ENCODE results near the gene FURIN. TPM values are rescaled to one million over a fixed set of nuclear protein-coding genes. Genes with fewer than 3 reads are reported as not detected.
A peak's percentile ranks its signal among the peaks of the same experiment; 100 is the strongest.

Gene FURIN
- total and polyA plus RNA-seq, 9 of the 15 experiments (the other 6 are each of a cell fraction or from before 2014, with no cell fraction given) = 0.92 to 99.9 (median 34.8) TPM

- TF ChIP-seq RBM25 (IDR thresholded peaks at IDR 0.05; ENCODE audit: low read depth, low read length, severe bottlenecking) = no peak
- TF ChIP-seq, protein P1, sequence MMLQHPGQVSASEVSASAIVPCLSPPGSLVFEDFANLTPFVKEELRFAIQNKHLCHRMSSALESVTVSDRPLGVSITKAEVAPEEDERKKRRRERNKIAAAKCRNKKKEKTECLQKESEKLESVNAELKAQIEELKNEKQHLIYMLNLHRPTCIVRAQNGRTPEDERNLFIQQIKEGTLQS (IDR thresholded peaks at IDR 0.05) = peak; percentile 33; the same call in 1 of the 2 replicates
- TF ChIP-seq, protein P1 (CRISPR knock-in tag; conservative IDR thresholded peaks at IDR 0.05) = no peak
- no peak for TF ChIP-seq FOXA3 (CRISPR knock-in tag; conservative IDR thresholded peaks at IDR 0.05 in 1 of 2, IDR thresholded peaks at IDR 0.05 in 1 of 2)
- TF ChIP-seq ZNF311 (CRISPR knock-in tag; IDR thresholded peaks at IDR 0.05) = no peak
- no peak for TF ChIP-seq STAT6 (CRISPR knock-in tag; IDR thresholded peaks at IDR 0.05)
- no peak for TF ChIP-seq THRA (IDR thresholded peaks at IDR 0.05)
- TF ChIP-seq CREBBP (IDR thresholded peaks at IDR 0.05; ENCODE audit: low read depth, low read length) = no peak
- TF ChIP-seq JUN (IDR thresholded peaks at IDR 0.05; ENCODE audit: borderline replicate concordance, low read depth, low read length) = peak; percentile 63; the same call in 1 of the 2 replicates
- peak; percentile 64; the same call in 1 of the 2 replicates for TF ChIP-seq JUN (CRISPR knock-in tag; IDR thresholded peaks at IDR 0.05; ENCODE audit: borderline replicate concordance)
- TF ChIP-seq HNRNPL (IDR thresholded peaks at IDR 0.05; ENCODE audit: low read depth, low read length) = no peak
- TF ChIP-seq ZNF76 (CRISPR knock-in tag; IDR thresholded peaks at IDR 0.05; ENCODE audit: borderline replicate concordance) = no peak
- TF ChIP-seq PHTF2 (CRISPR knock-in tag; IDR thresholded peaks at IDR 0.05) = no peak
- TF ChIP-seq USF1 (CRISPR knock-in tag; IDR thresholded peaks at IDR 0.05) = no peak
- peak; percentile 53; the same call in 1 of the 2 replicates for TF ChIP-seq ZNF263 (CRISPR knock-in tag; IDR thresholded peaks at IDR 0.05; ENCODE audit: borderline replicate concordance)
- no peak for TF ChIP-seq ZFX (CRISPR knock-in tag; IDR thresholded peaks at IDR 0.05)
- peak in 1 of 2 experiments; percentile 58; a peak in 1 of 4 replicates for TF ChIP-seq HDAC1 (IDR thresholded peaks at IDR 0.05)
- TF ChIP-seq FOXM1 (IDR thresholded peaks at IDR 0.05; ENCODE audit: low read depth) = no peak; the same call in 1 of the 2 replicates
- TF ChIP-seq FOXM1 (CRISPR knock-in tag; IDR thresholded peaks at IDR 0.05; ENCODE audit: low read depth) = no peak
- no peak for TF ChIP-seq ZNF217 (CRISPR knock-in tag; IDR thresholded peaks at IDR 0.05)
- no peak for TF ChIP-seq ZNF165 (CRISPR knock-in tag; IDR thresholded peaks at IDR 0.05; ENCODE audit: borderline replicate concordance)
- peak; percentile 60; the same call in 1 of the 2 replicates for TF ChIP-seq POLR2AphosphoS5 (IDR thresholded peaks at IDR 0.05; ENCODE audit: control insufficient read depth, insufficient read depth, low read depth, low read length)
- TF ChIP-seq ETS2 (tag; IDR thresholded peaks at IDR 0.05; ENCODE audit: borderline replicate concordance, poor library complexity, severe bottlenecking) = no peak
Observed at GRCh38 chr15:90895571-90896117, 27.3 kb downstream of the FURIN start (continued).

All from K562 (cell line).